Neutrophil (primary cell): ENCODE results near the gene MYO1E.

Experiments
- H3K27ac ChIP-seq: fragments of 200-600 bp; sonication (generic); 2 replicates; pipeline ENCODE4 v1.5.1; 2016; ENCODE audit warnings: mild to moderate bottlenecking, moderate library complexity
- H3K27me3 ChIP-seq: fragments of 200-600 bp; sonication (generic); 2 replicates; pipeline ENCODE4 v1.6.0; 2016; ENCODE audit warnings: mild to moderate bottlenecking
- H3K36me3 ChIP-seq: fragments of 200-600 bp; sonication (generic); 2 replicates; pipeline ENCODE4 v1.5.1; 2017
- H3K4me1 ChIP-seq, 2 experiments: fragments of 200-600 bp in 1 of 2; sonication (generic) in 1 of 2; 1 replicate in 1 of 2; 2 replicates in 1 of 2; pipeline versions ENCODE4 v1.5.1 to v1.6.1; 2013 to 2016; ENCODE audit warnings: low read depth in 1 of 2, low read length in 1 of 2, mild to moderate bottlenecking in 1 of 2, moderate library complexity in 1 of 2; ENCODE audit not compliant: control insufficient read depth in 1 of 2, insufficient read depth in 1 of 2
- H3K4me3 ChIP-seq, 2 experiments: fragments of 200-600 bp in 1 of 2; sonication (generic) in 1 of 2; 1 replicate in 1 of 2; 2 replicates in 1 of 2; pipeline ENCODE4 v1.5.1; 2013 to 2016; ENCODE audit warnings: low read depth in 1 of 2, low read length in 1 of 2, mild to moderate bottlenecking in 1 of 2, moderate library complexity in 1 of 2
- H3K9me3 ChIP-seq: fragments of 200-600 bp; sonication (generic); 2 replicates; pipeline ENCODE4 v1.5.1; 2016
- TF ChIP-seq, protein P1 (sequence below): fragments of 200-600 bp; sonication (generic); IDR thresholded peaks from 2 replicates; pipeline ENCODE4 v1.5.1; 2016; ENCODE audit warnings: antibody characterized with exemption

Gene MYO1E

GRCh38 chr15:59317211-59317610 is 55.5 kb downstream of the MYO1E start:
- Histone ChIP-seq H3K27ac (no peak overlapping the region), H3K9me3 (no peaks in the 10 kb centered on the region), H3K4me3 (no peak overlapping the region), H3K27me3 (peaks cover 34% of the 10 kb centered on the region), H3K4me1 (no peaks in the 10 kb centered on the region), H3K36me3 (no peaks in the 10 kb centered on the region)
- TF ChIP-seq, protein P1, sequence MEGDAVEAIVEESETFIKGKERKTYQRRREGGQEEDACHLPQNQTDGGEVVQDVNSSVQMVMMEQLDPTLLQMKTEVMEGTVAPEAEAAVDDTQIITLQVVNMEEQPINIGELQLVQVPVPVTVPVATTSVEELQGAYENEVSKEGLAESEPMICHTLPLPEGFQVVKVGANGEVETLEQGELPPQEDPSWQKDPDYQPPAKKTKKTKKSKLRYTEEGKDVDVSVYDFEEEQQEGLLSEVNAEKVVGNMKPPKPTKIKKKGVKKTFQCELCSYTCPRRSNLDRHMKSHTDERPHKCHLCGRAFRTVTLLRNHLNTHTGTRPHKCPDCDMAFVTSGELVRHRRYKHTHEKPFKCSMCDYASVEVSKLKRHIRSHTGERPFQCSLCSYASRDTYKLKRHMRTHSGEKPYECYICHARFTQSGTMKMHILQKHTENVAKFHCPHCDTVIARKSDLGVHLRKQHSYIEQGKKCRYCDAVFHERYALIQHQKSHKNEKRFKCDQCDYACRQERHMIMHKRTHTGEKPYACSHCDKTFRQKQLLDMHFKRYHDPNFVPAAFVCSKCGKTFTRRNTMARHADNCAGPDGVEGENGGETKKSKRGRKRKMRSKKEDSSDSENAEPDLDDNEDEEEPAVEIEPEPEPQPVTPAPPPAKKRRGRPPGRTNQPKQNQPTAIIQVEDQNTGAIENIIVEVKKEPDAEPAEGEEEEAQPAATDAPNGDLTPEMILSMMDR = no peak

- Histone ChIP-seq H3K36me3 (no peaks in the 10 kb centered on the region), H3K27ac (no peak overlapping the region), H3K9me3 (no peaks in the 10 kb centered on the region), H3K4me3 (no peak overlapping the region), H3K27me3 (peaks cover 46% of the 10 kb centered on the region), H3K4me1 (no peaks in the 10 kb centered on the region)
- TF ChIP-seq, protein P1 = no peak
Measured at GRCh38 chr15:59315914-59316451, 56.7 kb downstream of the MYO1E start.

- no peaks in the 10 kb centered on the region for H3K36me3 ChIP-seq
- no peaks in the 10 kb centered on the region for H3K9me3 ChIP-seq
- H3K4me1 ChIP-seq = no peaks in the 10 kb centered on the region
- no peak overlapping the region for H3K27ac ChIP-seq
- no peak overlapping the region for H3K4me3 ChIP-seq
- H3K27me3 ChIP-seq = peaks cover 68% of the 10 kb centered on the region
- TF ChIP-seq, protein P1 = no peak
Measured at GRCh38 chr15:59313641-59314332, 58.9 kb downstream of the MYO1E start.

DNA sequence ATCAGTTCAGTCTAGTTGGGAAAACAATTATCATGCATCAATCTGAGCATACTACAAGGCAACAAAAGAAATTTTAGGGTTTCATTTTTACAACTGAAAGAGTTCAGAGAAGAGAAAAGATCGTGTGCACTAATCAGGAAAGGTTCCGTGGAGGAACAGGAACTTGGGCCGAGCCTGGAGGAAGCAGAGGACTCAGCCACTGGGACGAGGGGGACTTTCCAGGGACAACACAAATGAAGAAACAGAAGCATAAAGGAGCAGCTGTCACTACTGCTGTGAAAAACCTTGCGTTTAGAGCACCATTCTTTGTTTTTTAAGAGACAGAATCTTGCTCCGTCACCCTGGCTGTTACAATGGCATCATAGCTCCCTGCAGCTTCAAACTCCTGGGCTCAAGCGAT is 60.5 kb downstream of the MYO1E start:
- Histone ChIP-seq H3K4me3 (no peak overlapping the region), H3K27me3 (peaks cover 71% of the 10 kb centered on the region), H3K36me3 (no peaks in the 10 kb centered on the region), H3K4me1 (no peaks in the 10 kb centered on the region), H3K9me3 (no peaks in the 10 kb centered on the region), H3K27ac (no peak overlapping the region)
- TF ChIP-seq, protein P1 = no peak

DNA sequence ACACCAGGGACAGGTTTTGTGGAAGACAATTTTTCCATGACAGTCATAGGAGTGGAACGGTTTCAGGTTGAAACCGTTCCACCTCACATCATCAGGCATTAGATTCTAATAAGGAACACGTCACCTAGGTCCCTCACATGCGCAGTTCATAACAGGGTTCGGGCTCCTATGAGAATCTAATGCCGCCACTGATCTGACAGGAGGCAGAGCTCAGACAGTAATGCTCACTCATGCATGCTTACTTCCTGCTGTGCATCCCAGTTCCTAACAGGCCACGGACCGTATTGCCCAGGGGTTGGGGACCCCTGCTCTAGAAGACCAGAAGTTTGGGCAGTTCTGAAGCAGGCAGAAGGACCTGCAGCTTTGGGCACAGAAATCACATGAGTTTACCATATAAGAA is 61.5 kb downstream of the MYO1E start:
- Histone ChIP-seq H3K36me3 (no peaks in the 10 kb centered on the region), H3K27ac (no peak overlapping the region), H3K4me3 (no peak overlapping the region), H3K27me3 (peaks cover 73% of the 10 kb centered on the region), H3K4me1 (no peaks in the 10 kb centered on the region), H3K9me3 (no peaks in the 10 kb centered on the region)
- TF ChIP-seq, protein P1 = no peak
